ENCODE measurements around the gene KPRP.

Gene KPRP

DNA sequence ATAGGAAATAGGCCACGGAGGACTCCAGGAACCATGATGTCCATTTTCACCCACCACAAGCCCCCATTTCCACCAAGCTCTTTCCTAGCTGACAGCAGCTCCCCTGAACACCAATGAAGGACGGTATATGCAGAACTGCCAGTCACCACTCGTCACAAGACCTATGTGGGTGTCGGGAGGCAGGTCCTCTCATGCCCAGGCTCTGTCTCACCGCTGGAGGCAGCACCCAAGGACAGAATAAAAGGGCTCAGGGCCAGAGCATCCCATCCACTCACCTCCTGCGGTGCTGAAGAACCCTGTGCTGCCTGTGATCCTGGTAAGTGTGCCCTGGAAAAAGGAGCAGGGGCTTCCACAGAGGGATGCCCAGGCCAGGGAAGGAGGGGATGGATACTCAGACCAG, 17.1 kb downstream of the KPRP start, which contains the start of gene LCE1F:
Gene LCE1F, plus strand, starts transcription at position 266 of the 400 bp plus-strand sequence. CDS start 1,232 bp downstream, outside the sequence.
- no peak for FAIRE-seq

DNA sequence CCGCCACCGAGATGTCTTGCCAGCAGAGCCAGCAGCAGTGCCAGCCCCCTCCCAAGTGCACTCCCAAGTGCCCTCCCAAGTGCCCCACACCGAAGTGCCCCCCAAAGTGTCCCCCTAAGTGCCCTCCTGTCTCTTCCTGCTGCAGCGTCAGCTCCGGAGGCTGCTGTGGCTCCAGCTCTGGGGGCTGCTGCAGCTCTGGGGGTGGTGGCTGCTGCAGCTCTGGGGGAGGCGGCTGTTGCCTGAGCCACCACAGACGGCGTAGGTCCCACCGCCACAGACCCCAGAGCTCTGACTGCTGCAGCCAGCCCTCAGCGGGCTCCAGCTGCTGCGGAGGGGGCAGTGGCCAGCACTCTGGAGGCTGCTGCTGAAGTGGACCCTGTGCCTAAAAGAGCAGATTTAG, 18.5 kb downstream of the KPRP start:
- no peak for FAIRE-seq

DNA sequence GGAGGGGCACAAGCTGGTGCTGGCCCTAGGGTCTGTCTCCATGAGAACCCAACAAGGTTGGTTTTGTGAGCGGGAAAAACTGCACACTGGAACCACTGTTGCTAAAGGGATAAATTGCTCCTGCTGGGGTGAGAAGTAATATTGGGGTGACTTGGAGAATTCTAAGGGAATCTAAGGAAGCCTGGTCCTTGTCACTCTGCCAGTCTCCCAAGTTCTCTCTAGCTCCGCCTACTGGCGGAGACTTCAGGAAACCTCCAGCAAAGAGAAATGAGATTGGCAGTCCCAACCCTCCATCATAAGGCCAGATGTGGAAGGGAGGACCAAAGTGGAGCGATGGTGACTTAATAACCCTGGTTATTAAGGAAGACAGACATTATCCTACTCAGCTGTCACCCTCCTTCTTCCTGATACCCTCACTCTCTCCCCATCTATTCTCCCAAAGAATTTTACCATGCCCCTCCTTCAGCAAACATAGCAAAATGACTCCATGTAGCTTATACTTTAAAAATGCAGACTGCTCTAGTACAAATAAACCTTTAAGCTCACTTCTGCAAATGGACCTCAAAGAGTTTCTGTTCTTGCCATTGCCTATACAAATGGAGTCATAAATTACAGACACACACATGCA, 19.8 kb downstream of the KPRP start:
- no peak for FAIRE-seq

DNA sequence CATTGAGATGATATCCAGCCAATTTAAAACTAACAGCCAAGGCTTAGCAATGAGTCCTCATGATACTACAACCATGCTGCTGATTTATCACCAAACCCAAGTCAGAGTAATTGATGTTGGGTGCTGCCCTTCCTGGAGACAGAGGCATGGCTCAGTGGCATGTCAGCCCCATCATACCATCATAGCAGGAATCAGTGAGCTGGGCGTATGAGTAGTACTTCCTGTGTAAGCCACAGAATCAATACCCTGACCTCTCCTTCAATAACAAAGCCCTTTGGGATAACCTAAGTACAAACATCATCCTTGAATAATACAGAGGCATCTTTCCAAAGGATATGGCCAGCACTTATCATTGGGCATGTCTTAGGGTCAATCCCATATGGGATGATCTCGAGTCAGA, 25.3 kb downstream of the KPRP start:
- no peak for FAIRE-seq

DNA sequence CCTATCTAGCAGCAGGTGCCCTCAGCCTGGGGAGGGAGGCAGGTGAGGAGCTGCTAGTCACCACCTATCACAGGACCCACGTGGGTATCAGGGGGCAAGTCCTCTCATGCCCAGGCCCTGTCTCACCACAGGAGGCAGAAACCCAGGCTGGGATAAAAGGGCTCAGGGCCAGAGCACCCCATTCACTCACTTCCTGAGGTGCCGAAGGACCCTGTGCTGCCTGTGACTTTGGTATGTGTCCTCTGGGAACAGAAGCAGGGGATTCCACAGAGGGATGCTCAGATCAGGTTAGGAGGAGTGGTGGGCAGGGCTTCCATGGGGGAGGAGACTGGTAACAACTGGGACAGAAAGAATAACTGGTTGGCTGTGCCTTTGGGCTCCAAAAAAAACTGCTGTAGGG, 28.3 kb downstream of the KPRP start, which contains the start of gene LCE1E:
Gene LCE1E, plus strand, starts transcription at position 181 of the 400 bp plus-strand sequence. CDS start 1,043 bp downstream, outside the sequence.
- FAIRE-seq: no peak

DNA sequence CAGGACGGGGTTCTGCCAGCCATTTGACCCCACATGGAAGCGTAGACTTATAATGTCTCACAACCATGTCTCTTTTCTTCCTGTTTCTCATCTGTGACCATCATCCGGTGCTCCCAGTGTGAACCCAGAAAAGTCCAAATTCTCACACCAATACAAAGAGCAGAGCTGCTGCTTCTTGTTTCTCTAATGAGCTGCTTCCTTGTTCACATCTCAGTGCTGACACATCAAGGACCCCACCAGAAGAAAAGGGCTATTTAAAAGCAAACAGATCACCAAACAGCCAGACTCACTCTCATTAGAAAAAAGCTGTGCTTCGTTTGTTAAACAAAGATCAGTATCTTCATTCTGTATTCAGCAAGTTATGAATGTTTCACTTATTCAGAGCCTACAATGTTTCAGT, 37.9 kb downstream of the KPRP start:
- FAIRE-seq: no peak

DNA sequence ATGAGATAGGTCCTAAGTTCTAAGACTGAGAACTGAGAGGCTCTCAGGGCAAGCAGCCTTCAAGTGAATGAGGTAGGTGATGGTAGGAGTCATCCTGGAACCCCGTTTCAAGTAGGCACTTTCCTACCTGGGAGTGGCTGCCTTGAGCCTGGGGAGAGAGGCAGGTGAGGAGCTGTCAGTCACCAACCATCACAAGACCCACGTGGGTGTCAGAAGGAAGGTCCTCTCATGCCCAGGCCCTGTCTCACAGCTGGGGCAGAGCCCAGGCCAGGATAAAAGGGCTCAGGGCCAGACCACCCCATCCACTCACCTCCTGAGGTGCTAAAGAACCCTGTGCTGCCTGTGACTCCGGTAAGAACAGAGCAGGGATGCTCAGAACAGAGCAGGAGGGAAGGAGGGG, 38.6 kb downstream of the KPRP start, which contains the start of gene LCE1D:
Gene LCE1D, plus strand, starts transcription at position 301 of the 400 bp plus-strand sequence. CDS start 1,074 bp downstream, outside the sequence.
- FAIRE-seq: no peak

DNA sequence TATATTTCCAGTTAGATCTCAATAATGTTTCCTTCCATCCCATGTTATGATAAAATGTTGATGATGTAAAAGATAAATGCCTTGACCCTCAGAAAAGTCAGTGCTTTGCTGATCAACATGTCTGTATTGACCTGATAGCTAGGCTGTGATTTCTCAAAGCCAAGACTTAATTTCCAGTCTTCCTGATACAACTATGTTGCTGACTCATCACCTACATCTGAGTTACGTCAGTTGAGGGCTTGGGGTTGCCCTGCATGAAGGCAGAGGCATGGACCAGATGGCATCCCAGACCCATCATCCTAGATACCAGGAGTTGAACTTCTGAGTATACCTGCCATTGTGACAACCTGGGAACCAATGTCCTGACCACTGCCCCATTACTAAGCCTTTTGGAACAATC, 43.5 kb downstream of the KPRP start:
- FAIRE-seq: no peak

DNA sequence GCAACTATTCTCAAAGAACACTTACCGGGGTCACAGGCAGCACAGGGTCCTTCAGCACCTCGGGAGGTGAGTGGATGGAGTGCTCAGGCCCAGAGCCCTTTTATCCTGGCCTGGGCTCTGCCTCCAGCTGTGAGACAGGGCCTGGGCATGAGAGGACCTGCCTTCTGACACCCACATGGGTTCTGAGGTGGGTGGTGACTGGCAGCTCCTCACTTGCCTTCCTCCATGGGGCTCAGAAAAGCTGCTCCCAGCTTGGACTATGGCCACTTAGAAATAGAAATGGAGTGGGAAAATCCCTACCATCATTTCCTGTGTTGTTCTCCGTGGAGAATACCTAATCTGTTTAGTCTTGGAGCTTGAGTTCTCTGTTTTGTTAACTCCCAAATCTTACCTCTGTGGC, 48.8 kb downstream of the KPRP start, which contains the start of gene LCE1C:
Gene LCE1C, minus strand, starts transcription at position 76 of the 400 bp plus-strand sequence. CDS start 1,173 bp downstream, outside the sequence.
- no peak for FAIRE-seq

DNA sequence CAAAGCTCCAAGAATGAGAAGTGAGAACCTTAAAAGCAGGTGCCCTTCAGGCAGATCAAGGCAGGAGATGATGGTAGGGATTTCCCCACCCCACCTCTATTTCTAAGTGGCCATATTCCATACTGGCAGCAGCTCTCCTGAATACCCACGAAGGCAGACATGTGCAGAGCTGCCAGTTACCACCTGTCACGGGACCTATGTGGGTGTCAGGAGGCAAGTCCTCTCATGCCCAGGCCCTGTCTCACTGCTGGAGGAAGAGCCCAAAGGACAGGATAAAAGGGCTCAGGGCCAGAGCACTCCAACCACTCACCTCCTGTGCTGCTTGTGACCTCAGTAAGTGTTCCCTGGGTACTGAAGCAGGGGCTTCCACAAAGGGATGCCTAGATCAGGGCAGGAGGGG, 53.2 kb downstream of the KPRP start:
- FAIRE-seq: no peak
